Stimulated activated CD8-positive, alpha-beta memory T cell treated with anti-CD3 and anti-CD28 coated beads, Interleukin-4, amount 100 ng/mL, for 1 hour (primary cell): Measurements from ENCODE around the gene ZBTB38.

Experiments used
- DNase-seq, 2 donors: peaks; one replicate each; pipeline ENCODE4 v3.0.0-alpha.2; 2020; ENCODE audit warnings: low read depth in 2 of 2, low spot score in 1 of 2

Gene ZBTB38

GRCh38 chr3:141336672-141337522 lies 31.4 kb upstream of the ZBTB38 start:
- no peak for DNase-seq

DNA sequence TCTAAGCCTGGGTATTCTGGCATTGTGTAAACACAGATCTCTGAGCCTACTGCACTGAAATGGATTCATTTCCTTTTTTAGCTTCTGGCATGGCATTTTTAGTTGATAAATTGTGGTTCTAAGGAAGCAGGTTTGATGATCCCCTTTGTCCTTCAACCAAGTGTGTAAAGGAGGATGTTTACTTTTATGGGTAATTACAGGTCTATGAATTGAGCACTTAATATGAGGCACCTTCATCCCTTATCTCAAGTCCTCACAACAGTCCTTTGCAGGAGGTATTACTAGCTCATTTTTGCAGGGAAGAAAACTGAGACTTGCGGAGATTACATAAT lies 30.8 kb upstream of the ZBTB38 start:
- no peak for DNase-seq

GRCh38 chr3:141337991-141338390 lies 30.3 kb upstream of the ZBTB38 start:
- DNase-seq: no peak

DNA sequence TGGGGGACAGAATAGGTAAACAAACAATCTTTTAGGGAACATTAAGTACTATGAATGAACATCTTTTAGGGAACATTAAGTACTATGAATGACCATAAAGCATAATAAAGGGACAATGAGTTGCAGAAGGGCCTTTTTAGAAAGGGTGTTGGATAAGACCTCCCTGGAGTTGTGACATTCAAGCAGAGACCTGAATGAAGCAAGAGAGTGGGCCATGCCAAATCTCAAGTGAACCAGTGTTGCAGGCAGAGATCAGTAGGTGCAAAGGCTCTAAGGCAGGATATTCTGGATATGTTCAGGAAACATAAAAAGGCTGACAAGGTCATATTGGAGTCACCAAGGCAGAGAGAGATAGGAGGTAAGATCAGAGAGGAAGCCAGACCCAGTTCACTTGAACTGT lies 29.4 kb upstream of the ZBTB38 start:
- no peak for DNase-seq

- no peak for DNase-seq
These were observed 26.8 kb upstream of the ZBTB38 start for GRCh38 chr3:141341536-141341935.

DNA sequence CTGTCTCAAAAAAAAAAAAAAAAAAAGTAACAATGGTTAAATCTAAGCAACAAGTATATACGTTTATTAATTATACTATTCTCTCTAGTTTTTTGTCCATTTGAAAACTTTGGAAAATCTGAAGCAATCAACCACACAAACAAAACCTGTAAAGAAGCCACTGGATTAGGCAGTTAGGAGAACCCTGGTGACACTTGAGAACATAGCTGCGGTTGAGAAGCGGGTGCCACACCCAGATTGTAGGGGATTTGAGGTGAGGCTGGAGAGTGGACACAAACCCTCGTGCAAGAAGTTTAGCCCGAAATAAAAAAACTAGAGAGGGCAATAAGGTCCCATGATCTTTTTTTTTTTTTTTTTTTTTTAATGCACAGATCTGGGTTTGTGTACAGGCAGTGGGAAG lies 25.9 kb upstream of the ZBTB38 start:
- no peak for DNase-seq

DNA sequence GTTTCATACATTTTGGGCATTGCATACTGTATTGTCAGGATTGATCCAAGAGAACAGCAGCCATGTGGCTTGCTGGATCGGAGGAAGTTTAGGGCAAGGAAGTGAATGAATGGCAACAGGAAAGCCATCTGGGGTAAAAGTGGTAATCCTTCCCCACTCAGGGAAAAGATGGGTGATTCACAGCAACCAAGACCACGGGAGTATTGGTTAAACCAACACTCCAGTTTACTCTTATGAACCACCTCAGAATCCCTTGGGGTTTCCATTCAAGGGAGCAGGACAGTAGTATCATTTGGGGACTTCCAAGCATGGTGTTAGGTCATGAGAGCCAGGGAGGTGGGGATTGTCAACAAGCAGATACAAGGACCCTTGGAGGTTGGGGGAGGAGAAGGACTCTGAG lies 25.2 kb upstream of the ZBTB38 start:
- no peak for DNase-seq

GRCh38 chr3:141343865-141344271 lies 24.4 kb upstream of the ZBTB38 start:
- no peak for DNase-seq

DNA sequence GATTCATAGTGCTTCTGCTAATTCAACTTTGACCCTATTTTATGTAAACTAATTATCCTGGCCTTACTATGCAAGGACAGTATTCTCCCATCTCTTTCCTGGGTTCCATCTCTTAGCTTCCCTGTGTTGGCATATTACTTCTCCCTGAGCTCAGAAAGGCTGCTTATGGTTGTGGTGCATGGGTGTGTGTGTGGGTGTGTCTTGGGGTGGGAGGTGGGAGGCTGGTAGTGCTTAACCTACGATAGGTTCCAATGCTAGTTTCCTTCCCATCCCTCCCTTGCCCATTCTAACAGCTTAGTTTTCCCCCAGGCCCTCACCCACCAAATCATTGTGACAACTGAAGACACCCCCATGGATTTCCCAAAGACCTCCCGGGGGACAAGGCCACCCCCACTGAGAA lies 22.8 kb upstream of the ZBTB38 start:
- no peak for DNase-seq

DNA sequence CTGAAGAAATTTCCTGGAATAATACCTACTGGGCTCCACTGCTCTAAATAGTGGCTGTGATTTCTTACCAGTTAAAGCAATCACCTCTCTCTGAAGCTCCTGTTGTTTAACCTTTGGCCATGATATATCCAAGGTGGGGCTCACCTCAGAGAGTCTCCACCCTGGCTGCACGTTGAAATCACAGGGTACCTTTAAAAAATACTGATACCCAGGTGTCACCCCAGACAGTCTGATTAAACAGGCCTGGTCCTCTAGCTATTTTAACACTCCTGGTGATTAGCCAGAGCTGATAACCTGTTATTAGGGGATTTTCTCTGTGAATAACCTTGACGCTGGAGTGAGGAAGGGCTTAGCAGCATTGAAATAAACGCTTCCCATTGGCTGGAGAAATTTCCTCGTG lies 22.3 kb upstream of the ZBTB38 start:
- no peak for DNase-seq

GRCh38 chr3:141346418-141346817 lies 21.9 kb upstream of the ZBTB38 start:
- DNase-seq: no peak

GRCh38 chr3:141346839-141347238 lies 21.5 kb upstream of the ZBTB38 start:
- no peak for DNase-seq

DNA sequence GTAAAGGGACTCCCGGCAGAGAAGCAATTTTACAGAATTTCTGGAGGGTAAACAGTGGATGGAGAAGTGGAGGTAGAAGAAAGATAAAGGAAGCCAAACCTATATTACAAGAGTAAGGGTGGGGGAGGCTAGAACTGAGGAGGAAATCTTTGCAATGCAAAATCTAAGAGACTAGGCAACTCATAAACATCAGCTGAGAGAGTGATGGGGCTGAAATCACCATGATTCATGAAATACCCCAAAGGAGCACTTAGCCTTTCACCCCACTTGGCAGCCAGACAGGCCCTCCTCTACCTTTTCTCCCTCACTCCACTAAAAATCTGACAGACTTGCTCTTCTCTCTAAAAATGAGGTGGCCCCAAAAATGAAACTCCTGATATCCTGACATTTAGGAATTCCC lies 19.5 kb upstream of the ZBTB38 start:
- no peak for DNase-seq

GRCh38 chr3:141349711-141350110 lies 18.6 kb upstream of the ZBTB38 start:
- no peak for DNase-seq

- no peak for DNase-seq
These were observed 17.6 kb upstream of the ZBTB38 start for GRCh38 chr3:141350666-141351065.

DNA sequence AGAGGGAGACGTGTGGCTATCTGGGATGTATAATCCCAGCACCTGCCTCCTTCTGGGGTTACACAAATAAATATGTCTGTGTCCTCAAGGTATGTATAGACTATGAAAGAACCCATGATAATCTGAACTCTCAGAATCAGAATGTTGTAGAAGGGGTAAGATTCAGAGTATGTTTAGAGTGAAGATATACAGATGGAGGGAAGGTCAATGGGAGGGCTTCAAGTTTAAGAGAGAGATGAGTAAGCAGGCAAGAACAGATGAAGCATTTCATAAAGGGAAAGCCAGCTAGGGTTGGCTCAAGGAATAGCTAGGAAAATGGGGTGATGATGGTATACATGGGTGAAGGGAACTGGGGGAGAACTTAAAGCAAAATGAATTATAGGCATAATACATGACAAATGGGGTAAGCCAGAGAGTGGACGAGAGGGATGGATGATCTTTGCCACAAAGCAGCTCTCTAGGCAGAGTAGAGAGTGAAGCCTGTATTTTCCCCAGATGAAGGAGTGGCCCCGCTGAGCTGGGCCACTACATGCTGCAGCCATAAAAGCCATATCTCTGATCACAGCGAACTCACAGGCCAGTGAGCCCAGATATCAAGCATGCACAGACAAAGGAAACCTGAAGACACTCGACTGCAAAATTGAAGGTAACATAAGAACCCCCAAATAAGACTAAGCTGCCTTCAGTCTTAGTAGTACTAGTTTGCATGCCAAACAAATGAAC lies 15.9 kb upstream of the ZBTB38 start:
- DNase-seq: no peak

- no peak for DNase-seq
These were observed 14.4 kb upstream of the ZBTB38 start for GRCh38 chr3:141353652-141354495.

- no peak for DNase-seq
These were observed 13.8 kb upstream of the ZBTB38 start for GRCh38 chr3:141354517-141354916.

DNA sequence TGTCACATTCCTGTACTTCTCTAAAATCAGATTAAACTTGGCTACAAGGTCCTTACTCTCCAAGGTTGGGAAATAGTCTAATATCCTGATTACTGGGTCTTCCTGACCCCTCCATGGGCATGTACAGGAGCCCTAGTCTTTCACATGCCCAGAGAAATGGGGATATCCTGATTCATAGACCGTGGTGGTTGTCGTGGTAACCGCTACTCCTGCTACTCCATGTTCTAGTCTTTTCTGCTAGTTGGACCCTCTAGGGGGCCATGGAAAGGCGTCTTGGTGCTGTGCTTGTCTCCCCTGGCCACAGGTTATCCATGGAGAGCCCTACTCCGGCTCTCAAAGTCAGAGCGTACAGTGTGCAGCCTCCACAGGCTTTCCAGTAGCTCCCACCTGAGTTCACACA lies 13.1 kb upstream of the ZBTB38 start:
- DNase-seq: no peak

GRCh38 chr3:141356046-141356445 lies 12.3 kb upstream of the ZBTB38 start:
- no peak for DNase-seq

- no peak for DNase-seq
These were observed 7.3 kb upstream of the ZBTB38 start for GRCh38 chr3:141360888-141361598.
